K562 (cell line): ENCODE data around the gene NUTF2. TPM values are rescaled to one million over a fixed set of nuclear protein-coding genes. Genes with fewer than 3 reads are reported as not detected.
A peak's percentile ranks its signal among the peaks of the same experiment; 100 is the strongest.

Experiments
- ARID1B ChIP-seq: fragments of 450-650 bp; IDR thresholded peaks from 2 replicates; pipeline ENCODE4 v1.6.1; 2016; ENCODE audit warnings: antibody characterized with exemption, mild to moderate bottlenecking, inconsistent platforms
- BCOR ChIP-seq: fragments of 450-650 bp; IDR thresholded peaks from 2 replicates; pipeline ENCODE4 v1.6.1; 2016
- CEBPZ ChIP-seq: fragments of 150-350 bp; IDR thresholded peaks from 2 replicates; pipeline ENCODE4 v1.6.1; 2014; ENCODE audit warnings: low read depth, mild to moderate bottlenecking, low read length, borderline replicate concordance
- CTCF ChIP-seq, 3 experiments: IDR thresholded peaks in 2 of 3; conservative IDR thresholded peaks in 1 of 3; 2 replicates each; pipeline ENCODE4 v1.5.1; 2011 to 2012; ENCODE audit warnings: low read length in 3 of 3, mild to moderate bottlenecking in 3 of 3, control low read depth in 2 of 3, improper control_type of control experiment in 1 of 3, inconsistent platforms in 1 of 3, low read depth in 1 of 3, mixed read lengths in 1 of 3, moderate library complexity in 1 of 3; ENCODE audit not compliant: insufficient read depth in 2 of 3
- DLX4 ChIP-seq: fragments of 250-450 bp; sonication (Bioruptor Pico); IDR thresholded peaks from 2 replicates; pipeline ENCODE4 v1.6.1; 2021; ENCODE audit warnings: mild to moderate bottlenecking
- ETV6 ChIP-seq, 3 experiments: fragments of 150-350 bp in 1 of 3; sonication (generic) in 1 of 3; formaldehyde crosslinking in 1 of 3; IDR thresholded peaks; 2 replicates each; pipeline versions ENCODE4 v1.6.1 to v1.8.0; 2014 to 2022; ENCODE audit warnings: borderline replicate concordance in 2 of 3, low read depth in 2 of 3, antibody characterized with exemption in 1 of 3, low read length in 1 of 3, mild to moderate bottlenecking in 1 of 3, missing genetic modification reagents in 1 of 3
- JUNB ChIP-seq: fragments of 450-650 bp; formaldehyde crosslinking; conservative IDR thresholded peaks from 2 replicates; pipeline ENCODE4 v1.4.0; 2020; ENCODE audit warnings: mild to moderate bottlenecking
- MCM3 ChIP-seq: fragments of 450-650 bp; IDR thresholded peaks from 2 replicates; pipeline ENCODE4 v1.6.1; 2016
- PRMT5 ChIP-seq: sonication (generic); formaldehyde crosslinking; IDR thresholded peaks from 2 replicates; pipeline ENCODE4 v1.5.0; 2020; ENCODE audit warnings: missing genetic modification reagents
- RBM17 ChIP-seq: fragments of 200-400 bp; formaldehyde crosslinking; IDR thresholded peaks from 2 replicates; pipeline ENCODE4 v1.6.1; 2017; ENCODE audit warnings: low read depth, mild to moderate bottlenecking, low read length, borderline replicate concordance
- TCF15 ChIP-seq: fragments of 250-450 bp; sonication (Bioruptor Pico); IDR thresholded peaks from 2 replicates; pipeline ENCODE4 v1.8.0; 2022; ENCODE audit warnings: moderate library complexity, mild to moderate bottlenecking, inconsistent platforms
- ZEB2 ChIP-seq: fragments of 450-650 bp; IDR thresholded peaks from 2 replicates; pipeline ENCODE4 v1.6.1; 2016
- ZNF217 ChIP-seq: sonication (generic); formaldehyde crosslinking; IDR thresholded peaks from 2 replicates; pipeline ENCODE4 v1.8.0; 2022; ENCODE audit warnings: mild to moderate bottlenecking, missing genetic modification reagents
- ZNF232 ChIP-seq: sonication (generic); formaldehyde crosslinking; IDR thresholded peaks from 2 replicates; pipeline ENCODE4 v1.8.0; 2022; ENCODE audit warnings: mild to moderate bottlenecking, missing genetic modification reagents
- polyA plus RNA-seq, 8 experiments: library from polyadenylated mRNA; depleted of rRNA in 4 of 8; stranded (reverse) in 5 of 8; unstranded in 3 of 8; fragments of >200 nt; fragmentation: Nextera tagmentation in 2 of 8; fragmentation: Illumina TruSeq in 1 of 8; extraction: Ambion mirVana in 2 of 8; extraction: Trizol in 1 of 8; gene quantifications; 2 replicates each; pipeline versions ENCODE4 v1.2.1 to v1.2.3, GENCODE V29; 2011 to 2014; ENCODE audit warnings: inconsistent platforms in 1 of 8, missing spikeins in 1 of 8
- total RNA-seq, 7 experiments: library from RNA; depleted of rRNA in 6 of 7; stranded (reverse); fragments of >200 nt in 6 of 7; fragmentation: Illumina TruSeq in 2 of 7; extraction: Trizol in 2 of 7; gene quantifications; 2 replicates each; pipeline versions ENCODE4 v1.2.1 to v1.2.3, GENCODE V29; 2011 to 2021; ENCODE audit warnings: low replicate concordance in 1 of 7
- TF ChIP-seq, protein P1 (sequence below): sonication (generic); formaldehyde crosslinking; IDR thresholded peaks from 2 replicates; pipeline ENCODE4 v1.8.0; 2022; ENCODE audit warnings: mild to moderate bottlenecking, missing genetic modification reagents

Gene NUTF2
- total and polyA plus RNA-seq, 9 of the 15 experiments (the other 6 are each of a cell fraction or from before 2014, with no cell fraction given): 106 to 248 (median 147) TPM

DNA sequence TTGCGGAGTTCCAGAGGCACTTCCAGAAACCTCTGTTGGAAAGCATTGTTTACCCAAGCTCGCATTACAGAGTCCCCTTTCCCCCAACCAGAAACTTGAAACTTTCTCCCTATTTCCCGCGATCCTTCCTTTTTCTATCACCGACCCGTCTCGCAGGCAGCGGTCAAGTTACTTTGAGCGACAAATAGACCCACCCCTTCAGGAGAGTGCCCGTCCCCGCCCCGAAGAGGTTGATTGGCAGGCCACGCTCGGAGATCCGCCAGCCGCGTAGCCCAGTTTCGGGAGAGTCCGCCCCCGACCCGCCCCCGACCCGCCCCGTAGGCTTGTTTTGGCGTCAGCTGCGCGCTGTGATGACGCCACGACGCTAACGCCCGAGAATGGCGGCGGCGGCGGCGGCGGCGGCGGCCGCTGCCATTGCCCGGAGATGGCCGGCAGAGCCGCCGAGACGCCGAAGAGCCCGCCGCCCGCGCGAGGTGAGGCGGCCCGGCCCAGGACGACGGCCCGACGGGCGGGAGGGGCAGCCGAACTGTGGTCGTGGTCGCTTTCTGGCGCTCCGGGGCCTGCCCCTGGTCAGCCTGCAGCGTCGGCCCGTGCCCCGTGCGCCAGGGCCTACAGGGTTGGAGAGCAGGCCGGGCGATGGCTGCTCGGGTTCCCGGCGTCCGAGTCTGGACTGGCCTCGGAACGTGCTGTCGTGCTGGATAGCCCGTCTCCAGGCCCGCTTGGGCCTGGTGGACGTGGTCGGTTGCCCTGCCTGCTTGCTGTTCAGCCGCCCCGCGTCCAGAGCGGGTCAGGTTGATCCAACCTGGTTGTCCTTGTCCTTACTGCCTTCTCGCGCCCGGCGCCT, 46.4 kb downstream of the NUTF2 start, which contains the start of gene PSKH1 (continued):
- TF ChIP-seq, protein P1, sequence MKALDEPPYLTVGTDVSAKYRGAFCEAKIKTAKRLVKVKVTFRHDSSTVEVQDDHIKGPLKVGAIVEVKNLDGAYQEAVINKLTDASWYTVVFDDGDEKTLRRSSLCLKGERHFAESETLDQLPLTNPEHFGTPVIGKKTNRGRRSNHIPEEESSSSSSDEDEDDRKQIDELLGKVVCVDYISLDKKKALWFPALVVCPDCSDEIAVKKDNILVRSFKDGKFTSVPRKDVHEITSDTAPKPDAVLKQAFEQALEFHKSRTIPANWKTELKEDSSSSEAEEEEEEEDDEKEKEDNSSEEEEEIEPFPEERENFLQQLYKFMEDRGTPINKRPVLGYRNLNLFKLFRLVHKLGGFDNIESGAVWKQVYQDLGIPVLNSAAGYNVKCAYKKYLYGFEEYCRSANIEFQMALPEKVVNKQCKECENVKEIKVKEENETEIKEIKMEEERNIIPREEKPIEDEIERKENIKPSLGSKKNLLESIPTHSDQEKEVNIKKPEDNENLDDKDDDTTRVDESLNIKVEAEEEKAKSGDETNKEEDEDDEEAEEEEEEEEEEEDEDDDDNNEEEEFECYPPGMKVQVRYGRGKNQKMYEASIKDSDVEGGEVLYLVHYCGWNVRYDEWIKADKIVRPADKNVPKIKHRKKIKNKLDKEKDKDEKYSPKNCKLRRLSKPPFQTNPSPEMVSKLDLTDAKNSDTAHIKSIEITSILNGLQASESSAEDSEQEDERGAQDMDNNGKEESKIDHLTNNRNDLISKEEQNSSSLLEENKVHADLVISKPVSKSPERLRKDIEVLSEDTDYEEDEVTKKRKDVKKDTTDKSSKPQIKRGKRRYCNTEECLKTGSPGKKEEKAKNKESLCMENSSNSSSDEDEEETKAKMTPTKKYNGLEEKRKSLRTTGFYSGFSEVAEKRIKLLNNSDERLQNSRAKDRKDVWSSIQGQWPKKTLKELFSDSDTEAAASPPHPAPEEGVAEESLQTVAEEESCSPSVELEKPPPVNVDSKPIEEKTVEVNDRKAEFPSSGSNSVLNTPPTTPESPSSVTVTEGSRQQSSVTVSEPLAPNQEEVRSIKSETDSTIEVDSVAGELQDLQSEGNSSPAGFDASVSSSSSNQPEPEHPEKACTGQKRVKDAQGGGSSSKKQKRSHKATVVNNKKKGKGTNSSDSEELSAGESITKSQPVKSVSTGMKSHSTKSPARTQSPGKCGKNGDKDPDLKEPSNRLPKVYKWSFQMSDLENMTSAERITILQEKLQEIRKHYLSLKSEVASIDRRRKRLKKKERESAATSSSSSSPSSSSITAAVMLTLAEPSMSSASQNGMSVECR (CRISPR knock-in tag): peak; percentile 84
- no peak for TF ChIP-seq ZNF217 (CRISPR knock-in tag)
- no peak for TF ChIP-seq MCM3
- TF ChIP-seq BCOR: no peak
- TF ChIP-seq ETV6 (IDR thresholded peaks at IDR 0.05; ENCODE audit: borderline replicate concordance in 1 of 2, low read depth in 2 of 2, low read length in 1 of 2): no peak
- TF ChIP-seq ETV6 (CRISPR knock-in tag; IDR thresholded peaks at IDR 0.05; ENCODE audit: borderline replicate concordance): no peak
- TF ChIP-seq ZEB2: no peak
- no peak for TF ChIP-seq ARID1B
- no peak for TF ChIP-seq JUNB (CRISPR knock-in tag)
- no peak for TF ChIP-seq CEBPZ
- no peak for TF ChIP-seq TCF15 (CRISPR knock-in tag)
- no peak for TF ChIP-seq CTCF (IDR thresholded peaks at IDR 0.05 in 2 of 3, conservative IDR thresholded peaks at IDR 0.05 in 1 of 3; ENCODE audit: insufficient read depth in 2 of 3, low read depth in 1 of 3, low read length in 3 of 3)
- no peak for TF ChIP-seq RBM17
- no peak for TF ChIP-seq DLX4 (CRISPR knock-in tag)
- TF ChIP-seq PRMT5 (CRISPR knock-in tag): no peak
- TF ChIP-seq ZNF232: peak; percentile 30; the same call in 1 of the 2 replicates
